SU-DHL-6 (cell line): ENCODE measurements around the gene FAM228B.

Source experiments
- H2AFZ ChIP-seq: fragments of 200-600 bp; sonication (generic); 2 replicates; pipeline ENCODE4 v1.6.1; 2014; ENCODE audit warnings: low read depth, mild to moderate bottlenecking, moderate library complexity, mixed read lengths, antibody characterized with exemption, low read length; ENCODE audit not compliant: severe bottlenecking
- H3F3A ChIP-seq: fragments of 200-600 bp; shearing (Covaris generic); 2 replicates; pipeline ENCODE4 v1.6.0; 2016; ENCODE audit warnings: antibody characterized with exemption, mild to moderate bottlenecking; ENCODE audit not compliant: insufficient read depth
- H3K27ac ChIP-seq: fragments of 200-600 bp; sonication (generic); 2 replicates; pipeline ENCODE4 v1.5.1; 2016; ENCODE audit warnings: low read depth, mild to moderate bottlenecking, low read length, moderate library complexity, mixed read lengths
- H3K27me3 ChIP-seq: fragments of 200-600 bp; sonication (generic), shearing (Covaris generic); 2 replicates; pipeline ENCODE4 v1.6.0; 2014; ENCODE audit warnings: mild to moderate bottlenecking, low read length
- H3K36me3 ChIP-seq: fragments of 200-600 bp; sonication (generic); 2 replicates; pipeline ENCODE4 v1.6.1; 2014; ENCODE audit warnings: mild to moderate bottlenecking, low read length, mixed read lengths
- H3K4me2 ChIP-seq: fragments of 300-600, 200-600 bp; shearing (Covaris generic), sonication (generic); 2 replicates; pipeline ENCODE4 v1.6.0; 2014; ENCODE audit warnings: low read length, low read depth, mild to moderate bottlenecking; ENCODE audit not compliant: poor library complexity, severe bottlenecking
- H3K4me3 ChIP-seq: fragments of 200-600 bp; sonication (generic); 2 replicates; pipeline ENCODE4 v1.5.1; 2014; ENCODE audit warnings: antibody characterized with exemption, low read length, mild to moderate bottlenecking, mixed read lengths; ENCODE audit not compliant: insufficient read depth, poor library complexity, severe bottlenecking
- H3K79me2 ChIP-seq: fragments of 200-600 bp; sonication (generic); 2 replicates; pipeline ENCODE4 v1.6.1; 2014; ENCODE audit warnings: mild to moderate bottlenecking, low read length, moderate library complexity; ENCODE audit not compliant: insufficient read depth
- H3K9ac ChIP-seq: fragments of 200-600 bp; sonication (generic); 2 replicates; pipeline ENCODE4 v1.7.0; 2014; ENCODE audit warnings: mild to moderate bottlenecking, low read length
- H3K9me2 ChIP-seq: fragments of 200-600 bp; sonication (generic); replicated peaks from 2 replicates; pipeline ENCODE4 v1.6.1; 2014; ENCODE audit warnings: low read length; ENCODE audit not compliant: insufficient read depth
- H3K9me3 ChIP-seq: fragments of 200-600 bp; sonication (generic); 2 replicates; pipeline ENCODE4 v1.6.1; 2014; ENCODE audit warnings: low read length, mixed read lengths; ENCODE audit not compliant: insufficient read depth
- H4K20me1 ChIP-seq: fragments of 200-600 bp; sonication (generic); 2 replicates; pipeline ENCODE4 v1.6.1; 2014; ENCODE audit warnings: low read depth, mild to moderate bottlenecking, antibody characterized with exemption, low read length, moderate library complexity, mixed read lengths
- CTCF ChIP-seq: fragments of 200-600 bp; sonication (generic); IDR thresholded peaks from one replicate; pipeline ENCODE4 v1.5.1; 2017; ENCODE audit warnings: antibody characterized with exemption, mild to moderate bottlenecking, low read length, moderate library complexity; ENCODE audit not compliant: insufficient read depth, poor library complexity, severe bottlenecking
- EZH2phosphoT487 ChIP-seq: fragments of 200-600 bp; sonication (generic), shearing (Covaris generic); conservative IDR thresholded peaks from 2 replicates; pipeline ENCODE4 v1.6.1; 2018; ENCODE audit warnings: mild to moderate bottlenecking, antibody characterized with exemption, low read length, moderate library complexity, mixed read lengths

Gene FAM228B

GRCh38 chr2:24104906-24105305 lies 18.4 kb upstream of the FAM228B start:
- H2AFZ ChIP-seq: no peak overlapping the region
- H3K36me3 ChIP-seq: no peaks in the 10 kb centered on the region
- no peaks in the 10 kb centered on the region for H4K20me1 ChIP-seq
- no peak overlapping the region for H3K27ac ChIP-seq
- no peaks in the 10 kb centered on the region for H3K27me3 ChIP-seq
- H3K4me2 ChIP-seq: no peak overlapping the region
- H3K9ac ChIP-seq: no peak overlapping the region
- H3K9me3 ChIP-seq: no peaks in the 10 kb centered on the region
- no peak for TF ChIP-seq EZH2phosphoT487
- TF ChIP-seq CTCF: no peak
- no peak overlapping the region for H3K4me3 ChIP-seq
- no peaks in the 10 kb centered on the region for H3K79me2 ChIP-seq
- no peaks in the 10 kb centered on the region for H3K9me2 ChIP-seq
- no peaks in the 10 kb centered on the region for H3F3A ChIP-seq

- Histone ChIP-seq H3K27me3 (no peaks in the 10 kb centered on the region), H3F3A (no peaks in the 10 kb centered on the region), H2AFZ (no peak overlapping the region), H4K20me1 (no peaks in the 10 kb centered on the region), H3K9me3 (no peaks in the 10 kb centered on the region), H3K79me2 (no peaks in the 10 kb centered on the region), H3K4me2 (no peak overlapping the region), H3K4me3 (no peak overlapping the region), H3K9ac (no peak overlapping the region), H3K36me3 (no peaks in the 10 kb centered on the region), H3K9me2 (no peaks in the 10 kb centered on the region), H3K27ac (no peak overlapping the region)
- TF ChIP-seq CTCF: no peak
- TF ChIP-seq EZH2phosphoT487: no peak
Observed at GRCh38 chr2:24105816-24106215, 17.5 kb upstream of the FAM228B start.

- no peak overlapping the region for H3K4me3 ChIP-seq
Observed at GRCh38 chr2:24106786-24107185, 16.5 kb upstream of the FAM228B start.

More at GRCh38 chr2:24106786-24107185, 16.5 kb upstream of the FAM228B start:
- Histone ChIP-seq H3K9me2 (no peaks in the 10 kb centered on the region), H3K36me3 (no peaks in the 10 kb centered on the region), H4K20me1 (no peaks in the 10 kb centered on the region), H3K79me2 (no peaks in the 10 kb centered on the region), H3K4me2 (no peak overlapping the region), H2AFZ (no peak overlapping the region), H3K27ac (no peak overlapping the region), H3K27me3 (no peaks in the 10 kb centered on the region), H3K9ac (no peak overlapping the region), H3F3A (no peaks in the 10 kb centered on the region), H3K9me3 (no peaks in the 10 kb centered on the region)
- no peak for TF ChIP-seq EZH2phosphoT487
- no peak for TF ChIP-seq CTCF
